ENCODE results near the gene TSHZ1.

- TF ChIP-seq, protein P1, sequence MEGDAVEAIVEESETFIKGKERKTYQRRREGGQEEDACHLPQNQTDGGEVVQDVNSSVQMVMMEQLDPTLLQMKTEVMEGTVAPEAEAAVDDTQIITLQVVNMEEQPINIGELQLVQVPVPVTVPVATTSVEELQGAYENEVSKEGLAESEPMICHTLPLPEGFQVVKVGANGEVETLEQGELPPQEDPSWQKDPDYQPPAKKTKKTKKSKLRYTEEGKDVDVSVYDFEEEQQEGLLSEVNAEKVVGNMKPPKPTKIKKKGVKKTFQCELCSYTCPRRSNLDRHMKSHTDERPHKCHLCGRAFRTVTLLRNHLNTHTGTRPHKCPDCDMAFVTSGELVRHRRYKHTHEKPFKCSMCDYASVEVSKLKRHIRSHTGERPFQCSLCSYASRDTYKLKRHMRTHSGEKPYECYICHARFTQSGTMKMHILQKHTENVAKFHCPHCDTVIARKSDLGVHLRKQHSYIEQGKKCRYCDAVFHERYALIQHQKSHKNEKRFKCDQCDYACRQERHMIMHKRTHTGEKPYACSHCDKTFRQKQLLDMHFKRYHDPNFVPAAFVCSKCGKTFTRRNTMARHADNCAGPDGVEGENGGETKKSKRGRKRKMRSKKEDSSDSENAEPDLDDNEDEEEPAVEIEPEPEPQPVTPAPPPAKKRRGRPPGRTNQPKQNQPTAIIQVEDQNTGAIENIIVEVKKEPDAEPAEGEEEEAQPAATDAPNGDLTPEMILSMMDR (IDR thresholded peaks at IDR 0.05), result no peak
- TF ChIP-seq POLR2AphosphoS5 (IDR thresholded peaks at IDR 0.05) (no peak), POLR2A (IDR thresholded peaks at IDR 0.05) (no peak)
Measured at GRCh38 chr18:75290737-75291358, 80.3 kb downstream of the TSHZ1 start.
